B cell (primary cell): ENCODE results near the gene CACTIN. TPM values are rescaled to one million over a fixed set of nuclear protein-coding genes. Genes with fewer than 3 reads are reported as not detected.

Experiments
- ATAC-seq: fragments of 200-7000 bp; cut with Tn5 transposase; one replicate; pipeline ENCODE4 v1.10.0; 2021; ENCODE audit warnings: low read depth, mild to moderate bottlenecking, moderate number of reproducible peaks, moderate library complexity
- CTCF ChIA-PET: fragments of 350-600 bp; sonication (Branson Sonifier 250); formaldehyde crosslinking; loops from one replicate; lab custom pipeline; 2021; ENCODE audit warnings: antibody characterized with exemption, inconsistent platforms; lab: Charles Lee
- POLR2A ChIA-PET: fragments of 350-600 bp; sonication (Branson Sonifier 250); formaldehyde crosslinking; loops from one replicate; lab custom pipeline; 2021; ENCODE audit warnings: antibody characterized with exemption; lab: Charles Lee
- DNase-seq: peaks from one replicate; pipeline ENCODE4 v3.0.0; 2013
- H2AFZ ChIP-seq: 2 replicates; pipeline ENCODE4 v1.6.1; 2012; ENCODE audit warnings: mild to moderate bottlenecking, low read depth, low read length; ENCODE audit not compliant: insufficient read depth, poor library complexity, severe bottlenecking
- H3K27ac ChIP-seq, 2 donors: 1 replicate in 1 of 2; 2 replicates in 1 of 2; pipeline ENCODE4 v1.5.1; 2012 to 2013; ENCODE audit warnings: low read length in 2 of 2, mild to moderate bottlenecking in 2 of 2, moderate library complexity in 1 of 2
- H3K27me3 ChIP-seq, 4 experiments: fragments of 200-600 bp in 1 of 4; sonication (generic) in 1 of 4; replicated peaks in 1 of 4; 1 replicate in 2 of 4; 2 replicates in 2 of 4; pipeline versions ENCODE4 v1.6.1 to v1.7.0; 2013 to 2016; ENCODE audit warnings: low read length in 3 of 4, mild to moderate bottlenecking in 2 of 4, mixed read lengths in 1 of 4, moderate library complexity in 1 of 4; ENCODE audit not compliant: insufficient read depth in 4 of 4, control insufficient read depth in 3 of 4; ENCODE audit errors: control extremely low read depth in 1 of 4
- H3K36me3 ChIP-seq, 2 experiments: replicated peaks in 1 of 2; 1 replicate in 1 of 2; 2 replicates in 1 of 2; pipeline versions ENCODE4 v1.6.1 to v1.7.1; 2013; ENCODE audit warnings: low read length in 1 of 2; ENCODE audit not compliant: insufficient read depth in 2 of 2, control insufficient read depth in 1 of 2; ENCODE audit errors: control extremely low read depth in 1 of 2, extremely low read depth in 1 of 2
- H3K4me1 ChIP-seq, 2 donors: fragments of 200-600 bp in 1 of 2; sonication (generic) in 1 of 2; 1 replicate in 1 of 2; 2 replicates in 1 of 2; pipeline versions ENCODE4 v1.5.1 to v1.6.1; 2013 to 2017; ENCODE audit warnings: low read length in 2 of 2; ENCODE audit not compliant: control insufficient read depth in 2 of 2, insufficient read depth in 2 of 2
- H3K4me2 ChIP-seq: replicated peaks from 2 replicates; pipeline ENCODE3; 2012; ENCODE audit warnings: mild to moderate bottlenecking, low read depth, low read length; ENCODE audit not compliant: poor library complexity, severe bottlenecking
- H3K4me3 ChIP-seq, 5 experiments: fragments of 200-600 bp in 1 of 5; sonication (generic) in 1 of 5; 1 replicate in 3 of 5; 2 replicates in 2 of 5; pipeline versions ENCODE4 v1.5.1 to v1.7.0; 2011 to 2016; ENCODE audit warnings: low read length in 4 of 5, mild to moderate bottlenecking in 4 of 5, low read depth in 2 of 5, control low read depth in 1 of 5, moderate library complexity in 1 of 5; ENCODE audit not compliant: insufficient read depth in 1 of 5; ENCODE audit errors: control extremely low read depth in 1 of 5, extremely low read depth in 1 of 5
- H3K79me2 ChIP-seq: fragments of 200-600 bp; sonication (generic); one replicate; pipeline ENCODE4 v1.6.0; 2016; ENCODE audit warnings: low read length; ENCODE audit not compliant: control insufficient read depth, insufficient read depth
- H3K9ac ChIP-seq: fragments of 200-600 bp; sonication (generic); 2 replicates; pipeline ENCODE4 v1.6.1; 2017; ENCODE audit warnings: mild to moderate bottlenecking, low read length, moderate library complexity
- H3K9me3 ChIP-seq, 3 donors: one replicate each; pipeline versions ENCODE4 v1.6.1 to v1.7.1; 2013; ENCODE audit warnings: low read length in 2 of 3; ENCODE audit not compliant: control insufficient read depth in 2 of 3, insufficient read depth in 1 of 3; ENCODE audit errors: control extremely low read depth in 1 of 3
- H4K20me1 ChIP-seq: 2 replicates; pipeline ENCODE4 v1.6.0; 2012; ENCODE audit warnings: mild to moderate bottlenecking, low read length; ENCODE audit not compliant: insufficient read depth, control insufficient read depth, poor library complexity, severe bottlenecking
- H3K27ac Mint-ChIP-seq: one replicate; pipeline ENCODE4 v1.8.0; 2021; ENCODE audit warnings: mixed read lengths
- H3K27me3 Mint-ChIP-seq: one replicate; pipeline ENCODE4 v1.8.0; 2021; ENCODE audit warnings: mixed read lengths
- H3K4me1 Mint-ChIP-seq: one replicate; pipeline ENCODE4 v1.8.0; 2021; ENCODE audit warnings: mixed read lengths
- H3K4me3 Mint-ChIP-seq: one replicate; pipeline ENCODE4 v1.8.0; 2021; ENCODE audit warnings: mixed read lengths
- H3K9me3 Mint-ChIP-seq: one replicate; pipeline ENCODE4 v1.8.0; 2022; ENCODE audit warnings: mixed read lengths; ENCODE audit not compliant: insufficient read depth
- CTCF ChIP-seq: fragments of 200-600 bp; IDR thresholded peaks from one replicate; pipeline ENCODE4 v1.8.0; 2022; ENCODE audit warnings: antibody characterized with exemption, mild to moderate bottlenecking
- EZH2 ChIP-seq: IDR thresholded peaks from 2 replicates; pipeline ENCODE4 v1.6.1; 2012; ENCODE audit warnings: borderline replicate concordance, low read depth, mild to moderate bottlenecking, moderate library complexity, low read length; ENCODE audit not compliant: insufficient read depth, poor library complexity, severe bottlenecking
- WGBS: methylation state at CpG from one replicate; pipeline ENCODE4 v1.1.5; 2013; ENCODE audit warnings: missing lambda C conversion rate; ENCODE audit not compliant: insufficient coverage; 5-methylcytosine and 5-hydroxymethylcytosine counted together
- intact Hi-C: fragments of 100-400 bp; cut with micrococcal nuclease; formaldehyde crosslinking; loops from one replicate; pipeline ENCODE4 v1.10.0; 2022
- polyA plus RNA-seq: library from polyadenylated mRNA; depleted of rRNA; stranded (reverse); fragments of >200 nt; gene quantifications from 2 replicates; pipeline ENCODE4 v1.2.3, GENCODE V29; 2012
- total RNA-seq, 2 donors: library from RNA; stranded (reverse); fragments of 120-200 nt in 1 of 2; gene quantifications; 1 replicate in 1 of 2; 2 replicates in 1 of 2; pipeline versions ENCODE4 v1.2.3 to v1.2.4, GENCODE V29; 2013 to 2022

The CACTIN gene
- total and polyA plus RNA-seq, 2 donors (not counting 1 experiment from before 2014, with no cell fraction given), result 40.6 to 41.8 TPM

GRCh38 chr19:3595521-3596061 lies 31.0 kb downstream of the CACTIN start:
- Histone ChIP-seq H3K27ac (no peak overlapping the region), H3K9ac (no peak overlapping the region), H3K27me3 (no peaks in the 10 kb centered on the region), H4K20me1 (no peaks in the 10 kb centered on the region), H3K9me3 (peaks cover 0 to 14% (median 0%) of the 10 kb centered on the region in 3 donors), H3K4me3 (no peak overlapping the region), H3K4me1 (no peaks in the 10 kb centered on the region), H3K4me2 (no peak overlapping the region), H3K79me2 (no peaks in the 10 kb centered on the region), H2AFZ (no peak overlapping the region), H3K36me3 (no peaks in the 10 kb centered on the region)
- CTCF ChIA-PET, result interaction anchor here (0.7 to 0.9 kb wide), 2 partner anchors 11 to 101 kb away, joined by 3 read pairs; no protein-coding TSS in a partner anchor
- 95% methylated on average over 33 of the region's 34 CpGs for WGBS
- ATAC-seq, result no peak
- Mint-ChIP-seq H3K27ac (no peak overlapping the region), H3K27me3 (no peaks in the 10 kb centered on the region), H3K4me1 (no peaks in the 10 kb centered on the region), H3K4me3 (no peak overlapping the region), H3K9me3 (no peaks in the 10 kb centered on the region)
- intact Hi-C loops, result no loop called here
- POLR2A ChIA-PET, result interaction anchor here (0.5 kb wide), 1 partner anchor 103 kb away, joined by 3 read pairs; no protein-coding TSS in a partner anchor
- no peak for DNase-seq
- TF ChIP-seq CTCF (no peak), EZH2 (no peak)

GRCh38 chr19:3593156-3593555 lies 33.4 kb downstream of the CACTIN start:
- Mint-ChIP-seq H3K27me3 (no peaks in the 10 kb centered on the region), H3K4me1 (no peaks in the 10 kb centered on the region), H3K9me3 (no peaks in the 10 kb centered on the region), H3K4me3 (no peak overlapping the region), H3K27ac (no peak overlapping the region)
- H3K79me2 ChIP-seq, result no peaks in the 10 kb centered on the region
- H3K27ac ChIP-seq, result no peak overlapping the region
- ATAC-seq (no peak), DNase-seq (no peak)
- H3K36me3 ChIP-seq, result no peaks in the 10 kb centered on the region
- peaks cover 0 to 17% (median 0%) of the 10 kb centered on the region in 3 donors for H3K9me3 ChIP-seq
- H2AFZ ChIP-seq, result no peak overlapping the region
- WGBS, result 92% methylated on average over 10 of the region's 11 CpGs
- no peak overlapping the region for H3K9ac ChIP-seq
- no peaks in the 10 kb centered on the region for H4K20me1 ChIP-seq
- H3K4me3 ChIP-seq, result no peak overlapping the region
- no peaks in the 10 kb centered on the region for H3K27me3 ChIP-seq
- H3K4me1 ChIP-seq, result no peaks in the 10 kb centered on the region
- no peak for TF ChIP-seq EZH2
- TF ChIP-seq CTCF, result no peak
- ChIA-PET CTCF (no interaction called here), POLR2A (no interaction called here)
- no peak overlapping the region for H3K4me2 ChIP-seq
- intact Hi-C loops, result no loop called here
